K562 (cell line): ENCODE results near the gene FUT6. TPM values are rescaled to one million over a fixed set of nuclear protein-coding genes. Genes with fewer than 3 reads are reported as not detected.

Source experiments
- BRD9 ChIP-seq: fragments of 450-650 bp; IDR thresholded peaks from 2 replicates; pipeline ENCODE4 v1.6.1; 2018; ENCODE audit warnings: low read depth; ENCODE audit not compliant: partially characterized antibody
- GTF2F1 ChIP-seq: IDR thresholded peaks from 2 replicates; pipeline ENCODE4 v1.6.1; 2011; ENCODE audit warnings: low read depth, low read length, improper control_type of control experiment
- HNRNPLL ChIP-seq: fragments of 200-400 bp; formaldehyde crosslinking; IDR thresholded peaks from 2 replicates; pipeline ENCODE4 v1.6.1; 2017; ENCODE audit warnings: low read length, low read depth, mild to moderate bottlenecking; ENCODE audit not compliant: poor library complexity, severe bottlenecking
- MED1 ChIP-seq: sonication (generic); formaldehyde crosslinking; IDR thresholded peaks from 2 replicates; pipeline ENCODE4 v1.8.1; 2023; ENCODE audit warnings: missing genetic modification reagents, borderline replicate concordance
- NRF1 ChIP-seq, 2 experiments: fragments of 450-650 bp; IDR thresholded peaks in 1 of 2; conservative IDR thresholded peaks in 1 of 2; 2 replicates each; pipeline ENCODE4 v1.6.1; 2014; ENCODE audit warnings: mild to moderate bottlenecking in 2 of 2
- RBBP5 ChIP-seq: fragments of 200-600 bp; sonication (generic); IDR thresholded peaks from 2 replicates; pipeline ENCODE4 v1.6.1; 2012; ENCODE audit warnings: borderline replicate concordance, mild to moderate bottlenecking, low read length, control low read depth, inconsistent platforms; ENCODE audit not compliant: insufficient read depth, poor library complexity, severe bottlenecking
- RNF2 ChIP-seq: sonication (generic); IDR thresholded peaks from 2 replicates; pipeline ENCODE4 v1.6.1; 2016
- ZNF184 ChIP-seq: sonication (generic); formaldehyde crosslinking; IDR thresholded peaks from 2 replicates; pipeline ENCODE4 v1.5.0; 2020; ENCODE audit warnings: missing genetic modification reagents
- ZNF583 ChIP-seq: fragments of 250-450 bp; sonication (Bioruptor Pico); IDR thresholded peaks from 2 replicates; pipeline ENCODE4 v1.4.0; 2020
- polyA plus RNA-seq, 8 experiments: library from polyadenylated mRNA; depleted of rRNA in 4 of 8; stranded (reverse) in 5 of 8; unstranded in 3 of 8; fragments of >200 nt; fragmentation: Nextera tagmentation in 2 of 8; fragmentation: Illumina TruSeq in 1 of 8; extraction: Ambion mirVana in 2 of 8; extraction: Trizol in 1 of 8; gene quantifications; 2 replicates each; pipeline versions ENCODE4 v1.2.1 to v1.2.3, GENCODE V29; 2011 to 2014; ENCODE audit warnings: inconsistent platforms in 1 of 8, missing spikeins in 1 of 8
- total RNA-seq, 7 experiments: library from RNA; depleted of rRNA in 6 of 7; stranded (reverse); fragments of >200 nt in 6 of 7; fragmentation: Illumina TruSeq in 2 of 7; extraction: Trizol in 2 of 7; gene quantifications; 2 replicates each; pipeline versions ENCODE4 v1.2.1 to v1.2.3, GENCODE V29; 2011 to 2021; ENCODE audit warnings: low replicate concordance in 1 of 7
- TF ChIP-seq, protein P1 (sequence below): sonication (generic); formaldehyde crosslinking; IDR thresholded peaks from 2 replicates; pipeline ENCODE4 v1.8.1; 2022; ENCODE audit warnings: missing genetic modification reagents
- TF ChIP-seq, protein P2 (sequence below), 3 experiments: fragments of 200-800 bp in 1 of 3; fragments of 250-450 bp in 1 of 3; fragments of 450-650 bp in 1 of 3; sonication (Bioruptor Pico) in 1 of 3; sonication (Bioruptor generic) in 1 of 3; formaldehyde crosslinking in 1 of 3; IDR thresholded peaks; 2 replicates each; pipeline versions ENCODE4 v1.6.1 to v1.8.0; 2016 to 2022; ENCODE audit warnings: mild to moderate bottlenecking in 2 of 3, missing genetic modification characterization in 2 of 3, missing compliant biosample characterization in 1 of 3, moderate library complexity in 1 of 3
- TF ChIP-seq, protein P3 (sequence below): fragments of 450-650 bp; IDR thresholded peaks from 2 replicates; pipeline ENCODE4 v1.6.1; 2017; ENCODE audit warnings: antibody characterized with exemption, mild to moderate bottlenecking
- TF ChIP-seq, protein P4 (sequence below), 2 experiments: fragments of 450-650 bp in 1 of 2; sonication (generic) in 1 of 2; formaldehyde crosslinking in 1 of 2; IDR thresholded peaks in 1 of 2; conservative IDR thresholded peaks in 1 of 2; 2 replicates each; pipeline versions ENCODE4 v1.6.1 to v1.8.1; 2016 to 2023; ENCODE audit warnings: mild to moderate bottlenecking in 2 of 2, moderate library complexity in 2 of 2, inconsistent platforms in 1 of 2, missing genetic modification reagents in 1 of 2
- TF ChIP-seq, protein P5 (sequence below): sonication (generic); formaldehyde crosslinking; IDR thresholded peaks from 2 replicates; pipeline ENCODE4 v1.9.0; 2022; ENCODE audit warnings: mild to moderate bottlenecking, missing genetic modification reagents

FUT6 gene
- total and polyA plus RNA-seq, 9 of the 15 experiments (the other 6 are each of a cell fraction or from before 2014, with no cell fraction given): 0.04 TPM; not detected in 8

DNA sequence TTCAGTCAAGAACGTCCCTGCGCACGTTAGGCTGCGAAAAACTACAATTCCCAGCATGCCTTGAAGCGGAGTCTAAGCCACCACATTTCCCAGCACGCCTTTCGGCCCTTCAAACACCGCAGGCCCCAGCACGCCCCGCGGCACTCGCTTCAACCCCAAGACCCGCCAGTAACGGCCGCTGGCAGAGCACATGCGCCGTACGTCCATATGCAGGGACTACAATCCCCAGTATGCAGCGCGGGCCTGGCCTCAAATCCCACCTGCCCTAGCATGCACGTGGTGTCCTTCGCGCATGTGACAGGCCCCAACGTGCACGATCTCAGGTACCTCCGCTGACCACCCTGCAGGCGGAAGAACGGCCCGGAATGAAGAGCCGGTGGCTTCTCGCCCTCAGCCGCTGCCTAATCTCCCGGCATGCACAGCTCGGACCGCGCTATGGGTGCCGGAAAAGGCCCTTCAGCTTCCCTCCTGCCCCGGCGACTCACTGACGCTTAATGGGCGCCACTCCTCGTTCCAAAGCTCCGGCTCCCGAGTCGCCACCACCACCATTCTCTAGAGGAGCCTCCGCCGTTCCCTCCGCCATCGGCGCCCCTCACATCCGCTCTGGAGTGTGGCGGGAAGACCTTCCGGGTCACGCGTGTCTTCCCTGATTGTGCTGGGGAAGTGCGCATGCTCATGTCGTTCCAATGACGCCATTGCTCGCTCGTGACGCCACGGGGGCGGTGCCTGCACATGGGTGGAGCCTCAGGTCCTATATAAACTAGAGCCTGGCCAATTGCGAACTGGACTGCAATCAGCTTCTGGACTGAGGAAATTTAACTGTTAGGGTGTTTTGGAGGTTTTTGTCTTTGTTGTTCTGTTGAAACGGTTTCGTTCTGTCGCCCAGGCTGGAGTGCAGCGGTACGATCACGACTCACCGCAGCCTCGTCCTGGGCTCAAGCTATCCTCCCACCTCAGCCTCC, 48.7 kb downstream of the FUT6 start, which contains the start of gene DUS3L (continued):
- TF ChIP-seq, protein P1, sequence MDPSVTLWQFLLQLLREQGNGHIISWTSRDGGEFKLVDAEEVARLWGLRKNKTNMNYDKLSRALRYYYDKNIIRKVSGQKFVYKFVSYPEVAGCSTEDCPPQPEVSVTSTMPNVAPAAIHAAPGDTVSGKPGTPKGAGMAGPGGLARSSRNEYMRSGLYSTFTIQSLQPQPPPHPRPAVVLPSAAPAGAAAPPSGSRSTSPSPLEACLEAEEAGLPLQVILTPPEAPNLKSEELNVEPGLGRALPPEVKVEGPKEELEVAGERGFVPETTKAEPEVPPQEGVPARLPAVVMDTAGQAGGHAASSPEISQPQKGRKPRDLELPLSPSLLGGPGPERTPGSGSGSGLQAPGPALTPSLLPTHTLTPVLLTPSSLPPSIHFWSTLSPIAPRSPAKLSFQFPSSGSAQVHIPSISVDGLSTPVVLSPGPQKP (CRISPR knock-in tag): no peak
- TF ChIP-seq, protein P2, sequence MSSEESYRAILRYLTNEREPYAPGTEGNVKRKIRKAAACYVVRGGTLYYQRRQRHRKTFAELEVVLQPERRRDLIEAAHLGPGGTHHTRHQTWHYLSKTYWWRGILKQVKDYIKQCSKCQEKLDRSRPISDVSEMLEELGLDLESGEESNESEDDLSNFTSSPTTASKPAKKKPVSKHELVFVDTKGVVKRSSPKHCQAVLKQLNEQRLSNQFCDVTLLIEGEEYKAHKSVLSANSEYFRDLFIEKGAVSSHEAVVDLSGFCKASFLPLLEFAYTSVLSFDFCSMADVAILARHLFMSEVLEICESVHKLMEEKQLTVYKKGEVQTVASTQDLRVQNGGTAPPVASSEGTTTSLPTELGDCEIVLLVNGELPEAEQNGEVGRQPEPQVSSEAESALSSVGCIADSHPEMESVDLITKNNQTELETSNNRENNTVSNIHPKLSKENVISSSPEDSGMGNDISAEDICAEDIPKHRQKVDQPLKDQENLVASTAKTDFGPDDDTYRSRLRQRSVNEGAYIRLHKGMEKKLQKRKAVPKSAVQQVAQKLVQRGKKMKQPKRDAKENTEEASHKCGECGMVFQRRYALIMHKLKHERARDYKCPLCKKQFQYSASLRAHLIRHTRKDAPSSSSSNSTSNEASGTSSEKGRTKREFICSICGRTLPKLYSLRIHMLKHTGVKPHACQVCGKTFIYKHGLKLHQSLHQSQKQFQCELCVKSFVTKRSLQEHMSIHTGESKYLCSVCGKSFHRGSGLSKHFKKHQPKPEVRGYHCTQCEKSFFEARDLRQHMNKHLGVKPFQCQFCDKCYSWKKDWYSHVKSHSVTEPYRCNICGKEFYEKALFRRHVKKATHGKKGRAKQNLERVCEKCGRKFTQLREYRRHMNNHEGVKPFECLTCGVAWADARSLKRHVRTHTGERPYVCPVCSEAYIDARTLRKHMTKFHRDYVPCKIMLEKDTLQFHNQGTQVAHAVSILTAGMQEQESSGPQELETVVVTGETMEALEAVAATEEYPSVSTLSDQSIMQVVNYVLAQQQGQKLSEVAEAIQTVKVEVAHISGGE (CRISPR knock-in tag; IDR thresholded peaks at IDR 0.05): peak in 2 of 3 experiments; percentile 72 to 89; a peak in 4 of 6 replicates
- peak; percentile 91; the same call in 1 of the 2 replicates for TF ChIP-seq GTF2F1
- no peak for TF ChIP-seq BRD9
- no peak for TF ChIP-seq MED1
- TF ChIP-seq HNRNPLL: peak; percentile 74
- no peak for TF ChIP-seq ZNF184
- TF ChIP-seq, protein P3, sequence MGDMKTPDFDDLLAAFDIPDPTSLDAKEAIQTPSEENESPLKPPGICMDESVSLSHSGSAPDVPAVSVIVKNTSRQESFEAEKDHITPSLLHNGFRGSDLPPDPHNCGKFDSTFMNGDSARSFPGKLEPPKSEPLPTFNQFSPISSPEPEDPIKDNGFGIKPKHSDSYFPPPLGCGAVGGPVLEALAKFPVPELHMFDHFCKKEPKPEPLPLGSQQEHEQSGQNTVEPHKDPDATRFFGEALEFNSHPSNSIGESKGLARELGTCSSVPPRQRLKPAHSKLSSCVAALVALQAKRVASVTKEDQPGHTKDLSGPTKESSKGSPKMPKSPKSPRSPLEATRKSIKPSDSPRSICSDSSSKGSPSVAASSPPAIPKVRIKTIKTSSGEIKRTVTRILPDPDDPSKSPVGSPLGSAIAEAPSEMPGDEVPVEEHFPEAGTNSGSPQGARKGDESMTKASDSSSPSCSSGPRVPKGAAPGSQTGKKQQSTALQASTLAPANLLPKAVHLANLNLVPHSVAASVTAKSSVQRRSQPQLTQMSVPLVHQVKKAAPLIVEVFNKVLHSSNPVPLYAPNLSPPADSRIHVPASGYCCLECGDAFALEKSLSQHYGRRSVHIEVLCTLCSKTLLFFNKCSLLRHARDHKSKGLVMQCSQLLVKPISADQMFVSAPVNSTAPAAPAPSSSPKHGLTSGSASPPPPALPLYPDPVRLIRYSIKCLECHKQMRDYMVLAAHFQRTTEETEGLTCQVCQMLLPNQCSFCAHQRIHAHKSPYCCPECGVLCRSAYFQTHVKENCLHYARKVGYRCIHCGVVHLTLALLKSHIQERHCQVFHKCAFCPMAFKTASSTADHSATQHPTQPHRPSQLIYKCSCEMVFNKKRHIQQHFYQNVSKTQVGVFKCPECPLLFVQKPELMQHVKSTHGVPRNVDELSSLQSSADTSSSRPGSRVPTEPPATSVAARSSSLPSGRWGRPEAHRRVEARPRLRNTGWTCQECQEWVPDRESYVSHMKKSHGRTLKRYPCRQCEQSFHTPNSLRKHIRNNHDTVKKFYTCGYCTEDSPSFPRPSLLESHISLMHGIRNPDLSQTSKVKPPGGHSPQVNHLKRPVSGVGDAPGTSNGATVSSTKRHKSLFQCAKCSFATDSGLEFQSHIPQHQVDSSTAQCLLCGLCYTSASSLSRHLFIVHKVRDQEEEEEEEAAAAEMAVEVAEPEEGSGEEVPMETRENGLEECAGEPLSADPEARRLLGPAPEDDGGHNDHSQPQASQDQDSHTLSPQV: peak; percentile 86
- peak; percentile 87 for TF ChIP-seq RNF2
- TF ChIP-seq, protein P4, sequence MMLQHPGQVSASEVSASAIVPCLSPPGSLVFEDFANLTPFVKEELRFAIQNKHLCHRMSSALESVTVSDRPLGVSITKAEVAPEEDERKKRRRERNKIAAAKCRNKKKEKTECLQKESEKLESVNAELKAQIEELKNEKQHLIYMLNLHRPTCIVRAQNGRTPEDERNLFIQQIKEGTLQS (IDR thresholded peaks at IDR 0.05): no peak; the same call in none of the 2 replicates
- TF ChIP-seq, protein P4 (CRISPR knock-in tag; conservative IDR thresholded peaks at IDR 0.05): peak; percentile 83
- TF ChIP-seq, protein P5, sequence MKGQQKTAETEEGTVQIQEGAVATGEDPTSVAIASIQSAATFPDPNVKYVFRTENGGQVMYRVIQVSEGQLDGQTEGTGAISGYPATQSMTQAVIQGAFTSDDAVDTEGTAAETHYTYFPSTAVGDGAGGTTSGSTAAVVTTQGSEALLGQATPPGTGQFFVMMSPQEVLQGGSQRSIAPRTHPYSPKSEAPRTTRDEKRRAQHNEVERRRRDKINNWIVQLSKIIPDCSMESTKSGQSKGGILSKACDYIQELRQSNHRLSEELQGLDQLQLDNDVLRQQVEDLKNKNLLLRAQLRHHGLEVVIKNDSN (CRISPR knock-in tag): peak; percentile 98
- TF ChIP-seq RBBP5: peak; percentile 95
- TF ChIP-seq ZNF583 (CRISPR knock-in tag): peak; percentile 74; the same call in 1 of the 2 replicates
- peak; percentile 96 to 97 for TF ChIP-seq NRF1 (conservative IDR thresholded peaks at IDR 0.05 in 1 of 2, IDR thresholded peaks at IDR 0.05 in 1 of 2)
